GM19372 (cell line): Measurements from ENCODE around the gene LACTB.
"Not testable (repeated sequence)": the region's sequence is repeated elsewhere in the genome, so short reads cannot be mapped to it uniquely, and the experiment has no call there.

Source experiments
- ATAC-seq: cut with Tn5 transposase; IDR thresholded peaks from one replicate; pipeline ENCODE4 v1.9.1; 2021; ENCODE audit warnings: mild to moderate bottlenecking, low read depth, moderate library complexity; ENCODE audit not compliant: unreplicated experiment

Gene LACTB

GRCh38 chr15:63088533-63089245 lies 33.0 kb upstream of the LACTB start:
- no peak for ATAC-seq

- ATAC-seq: no peak
Measured at GRCh38 chr15:63089260-63090043, 32.2 kb upstream of the LACTB start.

GRCh38 chr15:63090472-63090871 lies 31.2 kb upstream of the LACTB start:
- ATAC-seq: no peak

- ATAC-seq: no peak
Measured at GRCh38 chr15:63090887-63091286, 30.8 kb upstream of the LACTB start.

GRCh38 chr15:63091679-63092446 lies 29.8 kb upstream of the LACTB start:
- no peak for ATAC-seq

- no peak for ATAC-seq
Measured at GRCh38 chr15:63093486-63094205, 28.0 kb upstream of the LACTB start.

- ATAC-seq: no peak
Measured at GRCh38 chr15:63094495-63094931, 27.1 kb upstream of the LACTB start.

- no peak for ATAC-seq
Measured at GRCh38 chr15:63096178-63096577, 25.5 kb upstream of the LACTB start.

GRCh38 chr15:63098901-63099300 lies 22.8 kb upstream of the LACTB start:
- not testable (repeated sequence) for ATAC-seq

GRCh38 chr15:63099581-63099980 lies 22.1 kb upstream of the LACTB start:
- ATAC-seq: not testable (repeated sequence)

GRCh38 chr15:63103416-63103815 lies 18.2 kb upstream of the LACTB start:
- ATAC-seq: no peak

- ATAC-seq: no peak
Measured at GRCh38 chr15:63104727-63105126, 16.9 kb upstream of the LACTB start.

GRCh38 chr15:63105354-63105753 lies 16.3 kb upstream of the LACTB start:
- ATAC-seq: not testable (repeated sequence)

- ATAC-seq: no peak
Measured at GRCh38 chr15:63107895-63108546, 13.6 kb upstream of the LACTB start.

- ATAC-seq: no peak
Measured at GRCh38 chr15:63109498-63109897, 12.2 kb upstream of the LACTB start.

GRCh38 chr15:63109920-63110319 lies 11.7 kb upstream of the LACTB start:
- ATAC-seq: no peak

- ATAC-seq: no peak
Measured at GRCh38 chr15:63110428-63111026, 11.1 kb upstream of the LACTB start.

- no peak for ATAC-seq
Measured at GRCh38 chr15:63111481-63111880, 10.2 kb upstream of the LACTB start.

GRCh38 chr15:63112871-63113270 lies 8.8 kb upstream of the LACTB start:
- no peak for ATAC-seq

GRCh38 chr15:63114465-63114864 lies 7.2 kb upstream of the LACTB start:
- ATAC-seq: no peak
